Thymus (tissue), 11 donors: ENCODE results near the gene GTF2H4. TPM values are rescaled to one million over a fixed set of nuclear protein-coding genes. Genes with fewer than 3 reads are reported as not detected.

ENCODE experiments used
- DNase-seq, 9 donors: peaks; one replicate each; pipeline ENCODE4 v3.0.0-alpha.2; 2013; ENCODE audit warnings: low spot score in 9 of 9, low read depth in 6 of 9, missing footprints in 1 of 9
- H3K27ac ChIP-seq, 2 donors: one replicate each; pipeline ENCODE4 v1.5.1; 2013; ENCODE audit warnings: control low read depth in 1 of 2, low read depth in 1 of 2, low read length in 1 of 2, mild to moderate bottlenecking in 1 of 2, moderate library complexity in 1 of 2
- H3K27me3 ChIP-seq, 2 donors: one replicate each; pipeline ENCODE4 v1.5.1; 2013; ENCODE audit warnings: low read length in 1 of 2; ENCODE audit not compliant: control insufficient read depth in 2 of 2, insufficient read depth in 1 of 2
- H3K36me3 ChIP-seq, 2 donors: one replicate each; pipeline ENCODE4 v1.5.1; 2013; ENCODE audit warnings: low read length in 1 of 2, mild to moderate bottlenecking in 1 of 2, moderate library complexity in 1 of 2; ENCODE audit not compliant: control insufficient read depth in 2 of 2, insufficient read depth in 2 of 2
- H3K4me1 ChIP-seq, 2 donors: one replicate each; pipeline ENCODE4 v1.5.1; 2013; ENCODE audit warnings: low read length in 2 of 2; ENCODE audit not compliant: control insufficient read depth in 2 of 2, insufficient read depth in 2 of 2
- H3K4me3 ChIP-seq, 2 donors: one replicate each; pipeline ENCODE4 v1.5.1; 2013; ENCODE audit warnings: low read length in 2 of 2, control low read depth in 1 of 2, mild to moderate bottlenecking in 1 of 2
- H3K9me3 ChIP-seq, 2 donors: one replicate each; pipeline ENCODE4 v1.5.1; 2013; ENCODE audit warnings: low read length in 1 of 2, mild to moderate bottlenecking in 1 of 2; ENCODE audit not compliant: control insufficient read depth in 2 of 2, insufficient read depth in 1 of 2
- WGBS: extraction: QIAGEN DNeasy Blood & Tissue Kit; methylation state at CpG from one replicate; pipeline ENCODE4 v1.1.7; 2013; 5-methylcytosine and 5-hydroxymethylcytosine counted together
- polyA plus RNA-seq: library from polyadenylated mRNA; stranded (reverse); fragments of 200-250 nt; gene quantifications from one replicate; pipeline ENCODE4 v1.2.3, GENCODE V29; 2013
- total RNA-seq: library from RNA; stranded (reverse); fragments of 120-200 nt; gene quantifications from one replicate; pipeline ENCODE4 v1.2.4, GENCODE V29; 2013
- donor health status: healthy.

Gene GTF2H4
- total and polyA plus RNA-seq, 2 donors, result 12.9 to 35.4 TPM

GRCh38 chr6:30891816-30892538 lies 16.0 kb upstream of the GTF2H4 start:
- H3K36me3 ChIP-seq, result peaks cover 53 to 69% of the 10 kb centered on the region in 2 donors
- H3K4me1 ChIP-seq, result peaks cover 3 to 38% of the 10 kb centered on the region in 2 donors
- 89% methylated on average over 21 of the region's 21 CpGs for WGBS
- no peaks in the 10 kb centered on the region for H3K9me3 ChIP-seq
- no peak overlapping the region for H3K4me3 ChIP-seq
- H3K27me3 ChIP-seq, result peaks cover 0 to 12% of the 10 kb centered on the region in 2 donors
- no peak for DNase-seq
- H3K27ac ChIP-seq, result no peak overlapping the region

DNA sequence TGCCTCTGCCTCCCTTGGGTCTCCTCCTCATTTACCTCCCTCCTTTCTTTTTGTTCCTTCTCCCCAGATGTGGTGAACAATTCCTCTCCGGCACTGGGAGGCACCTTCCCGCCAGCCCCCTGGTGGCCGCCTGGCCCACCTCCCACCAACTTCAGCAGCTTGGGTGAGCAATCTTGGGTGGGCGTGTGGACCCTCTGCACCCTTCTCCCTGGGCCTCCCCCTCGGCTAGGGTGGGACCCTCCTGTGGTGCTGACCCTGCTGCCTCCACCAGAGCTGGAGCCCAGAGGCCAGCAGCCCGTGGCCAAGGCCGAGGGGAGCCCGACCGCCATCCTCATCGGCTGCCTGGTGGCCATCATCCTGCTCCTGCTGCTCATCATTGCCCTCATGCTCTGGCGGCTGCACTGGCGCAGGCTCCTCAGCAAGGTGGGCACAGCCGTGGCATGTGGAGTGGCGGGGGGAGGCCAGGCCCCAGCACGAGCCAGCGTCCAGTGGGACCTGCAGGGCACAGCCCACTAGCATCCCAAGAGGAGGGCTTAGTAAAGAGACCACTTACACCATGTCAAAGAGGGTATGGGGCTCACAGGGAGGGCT lies 14.9 kb upstream of the GTF2H4 start:
- H3K27me3 ChIP-seq, result peaks cover 0 to 12% of the 10 kb centered on the region in 2 donors
- H3K4me1 ChIP-seq, result peaks cover 3 to 38% of the 10 kb centered on the region in 2 donors
- DNase-seq, result no peak
- peaks cover 64 to 77% of the 10 kb centered on the region in 2 donors for H3K36me3 ChIP-seq
- no peak overlapping the region for H3K4me3 ChIP-seq
- no peaks in the 10 kb centered on the region for H3K9me3 ChIP-seq
- H3K27ac ChIP-seq, result no peak overlapping the region
- 97% methylated on average over 16 of the region's 16 CpGs for WGBS

DNA sequence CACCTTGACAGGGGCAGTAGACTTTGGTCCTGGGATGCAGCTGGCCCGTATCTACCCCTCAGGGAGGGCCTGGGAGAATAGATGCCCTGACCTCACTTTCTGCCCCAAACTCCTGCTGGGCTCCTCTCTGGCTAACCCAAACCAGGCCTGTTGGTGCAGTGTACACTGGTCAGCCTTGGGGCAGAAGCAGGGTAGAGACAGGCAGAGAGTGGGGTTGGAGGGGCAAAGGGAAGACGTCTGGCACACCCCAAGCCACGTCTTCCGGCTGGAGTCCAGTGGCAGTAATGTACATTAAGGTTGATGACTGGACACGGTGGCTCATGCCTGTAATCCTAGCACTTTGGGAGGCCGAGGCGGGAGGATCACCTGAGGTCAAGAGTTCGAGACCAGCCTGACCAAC lies 14.3 kb upstream of the GTF2H4 start:
- 97% methylated on average over 8 of the region's 8 CpGs for WGBS
- Histone ChIP-seq H3K9me3 (no peaks in the 10 kb centered on the region), H3K4me1 (peaks cover 3 to 36% of the 10 kb centered on the region in 2 donors), H3K36me3 (peaks cover 69 to 80% of the 10 kb centered on the region in 2 donors), H3K4me3 (no peak overlapping the region), H3K27ac (no peak overlapping the region), H3K27me3 (peaks cover 0 to 12% of the 10 kb centered on the region in 2 donors)
- DNase-seq, result no peak

- H3K27me3 ChIP-seq, result peaks cover 0 to 12% of the 10 kb centered on the region in 2 donors
- H3K36me3 ChIP-seq, result peaks cover 69 to 76% of the 10 kb centered on the region in 2 donors
- H3K4me3 ChIP-seq, result no peak overlapping the region
- peaks cover 3 to 31% of the 10 kb centered on the region in 2 donors for H3K4me1 ChIP-seq
- no peaks in the 10 kb centered on the region for H3K9me3 ChIP-seq
- WGBS, result 94% methylated on average over 12 of the region's 12 CpGs
- no peak overlapping the region for H3K27ac ChIP-seq
- no peak for DNase-seq
Observed at GRCh38 chr6:30894381-30894780, 13.6 kb upstream of the GTF2H4 start.

GRCh38 chr6:30894935-30895334 lies 13.1 kb upstream of the GTF2H4 start:
- Histone ChIP-seq H3K9me3 (no peaks in the 10 kb centered on the region), H3K4me1 (peaks cover 2 to 26% of the 10 kb centered on the region in 2 donors), H3K36me3 (peaks cover 70 to 71% of the 10 kb centered on the region in 2 donors), H3K27ac (no peak overlapping the region), H3K4me3 (no peak overlapping the region), H3K27me3 (peaks cover 0 to 12% of the 10 kb centered on the region in 2 donors)
- 97% methylated on average over 3 of the region's 3 CpGs for WGBS
- DNase-seq, result no peak

- Histone ChIP-seq H3K36me3 (peaks cover 68 to 69% of the 10 kb centered on the region in 2 donors), H3K4me3 (no peak overlapping the region), H3K27me3 (peaks cover 0 to 12% of the 10 kb centered on the region in 2 donors), H3K4me1 (peaks cover 0 to 22% of the 10 kb centered on the region in 2 donors), H3K27ac (peak overlapping the region in 1 of 2 donors; percentile 36), H3K9me3 (no peaks in the 10 kb centered on the region)
- no peak for DNase-seq
- WGBS, result 91% methylated on average over 10 of the region's 10 CpGs
Observed at GRCh38 chr6:30895343-30895742, 12.7 kb upstream of the GTF2H4 start.

DNA sequence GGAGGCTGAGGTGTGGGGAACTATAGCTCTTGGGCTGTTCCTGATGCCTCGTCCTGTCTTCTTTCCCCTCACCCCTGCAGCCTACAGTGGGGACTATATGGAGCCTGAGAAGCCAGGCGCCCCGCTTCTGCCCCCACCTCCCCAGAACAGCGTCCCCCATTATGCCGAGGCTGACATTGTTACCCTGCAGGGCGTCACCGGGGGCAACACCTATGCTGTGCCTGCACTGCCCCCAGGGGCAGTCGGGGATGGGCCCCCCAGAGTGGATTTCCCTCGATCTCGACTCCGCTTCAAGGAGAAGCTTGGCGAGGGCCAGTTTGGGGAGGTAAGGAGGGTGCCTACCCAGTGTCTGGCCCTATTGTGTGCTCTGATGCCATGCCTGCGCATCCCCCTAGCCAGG lies 11.5 kb upstream of the GTF2H4 start:
- Histone ChIP-seq H3K27me3 (peaks cover 0 to 12% of the 10 kb centered on the region in 2 donors), H3K27ac (no peak overlapping the region), H3K9me3 (no peaks in the 10 kb centered on the region), H3K4me1 (peaks cover 0 to 13% of the 10 kb centered on the region in 2 donors), H3K36me3 (peaks cover 60 to 66% of the 10 kb centered on the region in 2 donors), H3K4me3 (no peak overlapping the region)
- 98% methylated on average over 13 of the region's 13 CpGs for WGBS
- DNase-seq, result no peak

GRCh38 chr6:30897882-30898281 lies 10.1 kb upstream of the GTF2H4 start:
- Histone ChIP-seq H3K9me3 (no peaks in the 10 kb centered on the region), H3K4me1 (peaks cover 0 to 13% of the 10 kb centered on the region in 2 donors), H3K27ac (no peak overlapping the region), H3K27me3 (peaks cover 0 to 6% of the 10 kb centered on the region in 2 donors), H3K4me3 (no peak overlapping the region), H3K36me3 (peaks cover 50 to 63% of the 10 kb centered on the region in 2 donors)
- no peak for DNase-seq
- WGBS, result 97% methylated on average over 16 of the region's 16 CpGs

GRCh38 chr6:30898750-30899360 lies 9.2 kb upstream of the GTF2H4 start:
- no peak overlapping the region for H3K27ac ChIP-seq
- peaks cover 41 to 56% of the 10 kb centered on the region in 2 donors for H3K36me3 ChIP-seq
- 95% methylated on average over 23 of the region's 23 CpGs for WGBS
- H3K4me1 ChIP-seq, result peaks cover 0 to 13% of the 10 kb centered on the region in 2 donors
- no peak overlapping the region for H3K4me3 ChIP-seq
- no peaks in the 10 kb centered on the region for H3K9me3 ChIP-seq
- no peaks in the 10 kb centered on the region for H3K27me3 ChIP-seq
- no peak for DNase-seq
